HCT116 (cell line): ENCODE data around the gene KIAA2012. TPM values are rescaled to one million over a fixed set of nuclear protein-coding genes. Genes with fewer than 3 reads are reported as not detected.

Source experiments
- ATAC-seq: fragments of 200-7000 bp; cut with Tn5 transposase; 2 replicates; pipeline ENCODE4 v1.9.1; 2020; ENCODE audit warnings: mild to moderate bottlenecking, moderate library complexity
- BruUV-seq: library from RNA; stranded (reverse); fragments of 400-500 nt; replicated peaks from 2 replicates; lab custom pipeline; 2021; lab: Mats Ljungman, UMichigan
- CTCF ChIA-PET: fragments of 300-600 bp; sonication (Branson Sonifier 250); formaldehyde crosslinking; loops from one replicate; lab custom pipeline; 2021; ENCODE audit warnings: antibody characterized with exemption; lab: Charles Lee
- POLR2A ChIA-PET: fragments of 300-600, 350-600 bp; sonication (Branson Sonifier 250); formaldehyde crosslinking; loops from one replicate; lab custom pipeline; 2021; ENCODE audit warnings: antibody characterized with exemption; lab: Charles Lee
- RAD21 ChIA-PET, 2 experiments: fragments of 300-600 bp; sonication (Branson Sonifier 250); formaldehyde crosslinking; loops; one replicate each; lab custom pipeline; 2023; ENCODE audit warnings: low total read pairs in 2 of 2; ENCODE audit not compliant: uncharacterized antibody in 2 of 2, unreplicated experiment in 2 of 2, low non-redundant PET in 1 of 2; lab: Charles Lee
- DNase-seq: peaks from one replicate; pipeline ENCODE4 v3.0.0-alpha.2; 2010; ENCODE audit warnings: low read depth, low spot score
- H2AFZ ChIP-seq: fragments of 200-600 bp; shearing (Covaris generic), sonication (generic); 2 replicates; pipeline ENCODE4 v1.6.1; 2017; ENCODE audit warnings: low read depth, mixed run types, mixed read lengths, antibody characterized with exemption, low read length; ENCODE audit not compliant: poor library complexity, severe bottlenecking
- H3K27ac ChIP-seq: 2 replicates; pipeline ENCODE4 v1.5.1; 2012; ENCODE audit warnings: low read depth, low read length
- H3K27me3 ChIP-seq: fragments of 200-600 bp; sonication (generic); 2 replicates; pipeline ENCODE4 v1.6.1; 2016; ENCODE audit warnings: mixed run types, low read length, mixed read lengths; ENCODE audit not compliant: insufficient read depth
- H3K36me3 ChIP-seq, 2 experiments: fragments of 200-500 bp in 1 of 2; fragments of 200-600 bp in 1 of 2; sonication (Bioruptor generic) in 1 of 2; sonication (generic) in 1 of 2; 2 replicates each; pipeline versions ENCODE4 v1.5.1 to v1.6.1; 2014 to 2016; ENCODE audit warnings: low read length in 2 of 2, inconsistent platforms in 1 of 2, mixed read lengths in 1 of 2, mixed run types in 1 of 2; ENCODE audit not compliant: insufficient read depth in 2 of 2, control insufficient read depth in 1 of 2
- H3K4me1 ChIP-seq, 2 experiments: fragments of 200-600 bp in 1 of 2; sonication (generic) in 1 of 2; 2 replicates each; pipeline versions ENCODE4 v1.5.1 to v1.6.1; 2012 to 2017; ENCODE audit warnings: low read length in 2 of 2, inconsistent platforms in 1 of 2, mild to moderate bottlenecking in 1 of 2, mixed read lengths in 1 of 2, mixed run types in 1 of 2, moderate library complexity in 1 of 2; ENCODE audit not compliant: insufficient read depth in 2 of 2, control insufficient read depth in 1 of 2
- H3K4me2 ChIP-seq: fragments of 200-600 bp; sonication (generic); 2 replicates; pipeline ENCODE4 v1.6.1; 2017; ENCODE audit warnings: mixed run types, low read length, mixed read lengths
- H3K4me3 ChIP-seq, 2 experiments: fragments of 200-600 bp in 1 of 2; sonication (generic) in 1 of 2; replicated peaks in 1 of 2; 2 replicates each; pipeline ENCODE4 v1.5.1; 2011 to 2016; ENCODE audit warnings: low read length in 2 of 2, control low read depth in 1 of 2, low read depth in 1 of 2, mild to moderate bottlenecking in 1 of 2, mixed read lengths in 1 of 2, mixed run types in 1 of 2
- H3K79me2 ChIP-seq: fragments of 200-600 bp; sonication (generic); 2 replicates; pipeline ENCODE4 v1.6.1; 2017; ENCODE audit warnings: mild to moderate bottlenecking, mixed run types, low read length, moderate library complexity, mixed read lengths; ENCODE audit not compliant: insufficient read depth
- H3K9ac ChIP-seq: fragments of 200-600 bp; sonication (generic); 2 replicates; pipeline ENCODE4 v1.6.1; 2016; ENCODE audit warnings: low read length, mixed read lengths
- H3K9me2 ChIP-seq: fragments of 200-600 bp; sonication (generic), shearing (Covaris generic); 2 replicates; pipeline ENCODE4 v1.6.1; 2017; ENCODE audit warnings: mixed run types, mild to moderate bottlenecking, moderate library complexity; ENCODE audit not compliant: insufficient read depth
- H3K9me3 ChIP-seq, 2 experiments: fragments of 200-500 bp in 1 of 2; fragments of 200-600 bp in 1 of 2; sonication (Bioruptor generic) in 1 of 2; sonication (generic) in 1 of 2; 2 replicates each; pipeline ENCODE4 v1.6.1; 2014 to 2017; ENCODE audit warnings: low read length in 2 of 2, mixed read lengths in 2 of 2, inconsistent platforms in 1 of 2, low read depth in 1 of 2, mild to moderate bottlenecking in 1 of 2, mixed run types in 1 of 2, moderate library complexity in 1 of 2; ENCODE audit not compliant: control insufficient read depth in 1 of 2, insufficient read depth in 1 of 2
- H4K20me1 ChIP-seq: fragments of 200-600 bp; sonication (generic), shearing (Covaris generic); 2 replicates; pipeline ENCODE4 v1.6.1; 2017; ENCODE audit warnings: mixed run types, mild to moderate bottlenecking, moderate library complexity; ENCODE audit not compliant: insufficient read depth
- CBX3 ChIP-seq: IDR thresholded peaks from 2 replicates; pipeline ENCODE4 v1.6.1; 2012; ENCODE audit warnings: low read depth
- CTCF ChIP-seq, 3 experiments: fragments of 200-600 bp in 1 of 3; sonication (generic) in 1 of 3; IDR thresholded peaks in 2 of 3; conservative IDR thresholded peaks in 1 of 3; 2 replicates each; pipeline ENCODE4 v1.5.1; 2012 to 2017; ENCODE audit warnings: low read depth in 2 of 3, low read length in 2 of 3, antibody characterized with exemption in 1 of 3, borderline replicate concordance in 1 of 3, control low read depth in 1 of 3, mild to moderate bottlenecking in 1 of 3, mixed read lengths in 1 of 3, mixed run types in 1 of 3, moderate library complexity in 1 of 3; ENCODE audit not compliant: insufficient read depth in 1 of 3
- EGR1 ChIP-seq: IDR thresholded peaks from 2 replicates; pipeline ENCODE4 v1.6.1; 2012; ENCODE audit warnings: low read depth
- EZH2 ChIP-seq: fragments of 200-600 bp; sonication (generic); IDR thresholded peaks from 2 replicates; pipeline ENCODE4 v1.6.1; 2017; ENCODE audit warnings: antibody characterized with exemption, mixed run types
- FOSL1 ChIP-seq: IDR thresholded peaks from 2 replicates; pipeline ENCODE4 v1.6.1; 2012; ENCODE audit warnings: low read depth
- POLR2AphosphoS5 ChIP-seq: IDR thresholded peaks from 2 replicates; pipeline ENCODE4 v1.6.1; 2011; ENCODE audit warnings: mild to moderate bottlenecking, low read depth, low read length, moderate library complexity
- RAD21 ChIP-seq: IDR thresholded peaks from 2 replicates; pipeline ENCODE4 v1.6.1; 2012; ENCODE audit warnings: low read depth, mild to moderate bottlenecking
- REST ChIP-seq: IDR thresholded peaks from 2 replicates; pipeline ENCODE4 v1.6.1; 2012; ENCODE audit warnings: low read depth
- SIN3A ChIP-seq: IDR thresholded peaks from 2 replicates; pipeline ENCODE4 v1.6.1; 2012; ENCODE audit warnings: low read depth
- SP1 ChIP-seq: IDR thresholded peaks from 2 replicates; pipeline ENCODE4 v1.6.1; 2012; ENCODE audit warnings: low read depth
- TCF7L2 ChIP-seq: IDR thresholded peaks from 2 replicates; pipeline ENCODE4 v1.7.0; 2011; ENCODE audit warnings: borderline replicate concordance, inconsistent platforms; ENCODE audit not compliant: insufficient read depth, insufficient read length; ENCODE audit errors: extremely low read depth
- YY1 ChIP-seq: IDR thresholded peaks from 2 replicates; pipeline ENCODE4 v1.6.1; 2011; ENCODE audit warnings: low read length, low read depth, moderate library complexity, mild to moderate bottlenecking; ENCODE audit not compliant: insufficient replicate concordance; ENCODE audit errors: extremely low read depth
- ZFX ChIP-seq: fragments of 450-650 bp; IDR thresholded peaks from 2 replicates; pipeline ENCODE4 v1.6.1; 2017
- ZNF274 ChIP-seq: fragments of 200-500 bp; sonication (Bioruptor generic); IDR thresholded peaks from 2 replicates; pipeline ENCODE4 v1.6.1; 2014; ENCODE audit warnings: mild to moderate bottlenecking, low read depth, low read length, inconsistent platforms
- intact Hi-C: fragments of 100-400 bp; cut with micrococcal nuclease; formaldehyde crosslinking; loops from 2 replicates; pipeline ENCODE4 v1.10.0; 2022
- total RNA-seq: library from RNA; stranded (reverse); gene quantifications from one replicate; pipeline ENCODE4 v1.2.1, GENCODE V29; 2021; ENCODE audit not compliant: unreplicated experiment
- TF ChIP-seq, protein P1 (sequence below): IDR thresholded peaks from 2 replicates; pipeline ENCODE4 v1.6.1; 2012

Gene KIAA2012
- total RNA-seq, 1 experiment from 2014 or later: not detected

DNA sequence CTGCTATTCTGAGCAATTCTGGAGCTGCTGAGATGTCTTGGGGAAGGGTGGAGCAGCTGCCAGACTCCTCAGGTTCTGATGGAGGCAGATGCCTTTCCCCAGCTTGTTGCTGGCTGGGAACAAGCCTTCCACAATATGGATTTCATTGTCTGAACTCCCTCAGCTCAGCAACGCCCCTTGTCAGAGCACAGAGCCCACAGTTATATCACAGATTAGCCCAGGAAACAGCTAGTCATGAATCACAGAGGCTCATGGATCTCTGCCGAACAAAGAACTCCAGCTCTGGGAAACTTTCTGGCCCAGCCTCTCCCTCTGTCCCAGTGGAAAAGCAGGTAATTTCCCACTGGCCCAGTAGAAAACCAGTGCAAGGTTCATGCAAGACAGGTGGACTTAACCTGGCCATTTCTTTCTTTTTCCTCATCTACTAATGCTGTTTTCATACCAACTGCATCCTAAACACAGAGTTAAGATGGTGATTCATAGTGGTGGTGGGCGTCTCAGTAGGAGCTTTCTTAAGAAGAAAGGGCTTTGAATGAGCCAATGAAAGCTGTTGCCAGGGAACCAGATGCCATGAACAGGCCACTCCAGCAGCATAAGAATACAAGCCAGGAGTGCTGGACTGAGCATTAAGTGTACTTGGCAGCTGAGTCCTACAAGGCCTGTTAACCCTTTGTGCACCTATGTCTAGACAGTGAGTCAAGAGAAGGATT, 8.7 kb upstream of the KIAA2012 start:
- intact Hi-C loops: no loop called here
- no peaks in the 10 kb centered on the region for H3K36me3 ChIP-seq
- peak overlapping the region; percentile 24 for H3K4me2 ChIP-seq
- no peak overlapping the region for H3K4me3 ChIP-seq
- no peak overlapping the region for H3K27ac ChIP-seq
- ChIA-PET CTCF (interaction anchor here (0.5 to 1.3 kb wide), 2 partner anchors 8 to 968 kb away, joined by 3 to 5 read pairs; partner anchors contain the start of gene KIAA2012), POLR2A (no interaction called here), RAD21 (no interaction called here)
- no peaks in the 10 kb centered on the region for H4K20me1 ChIP-seq
- H3K79me2 ChIP-seq: no peaks in the 10 kb centered on the region
- H3K27me3 ChIP-seq: no peaks in the 10 kb centered on the region; the same call in 1 of the 2 replicates
- no peak for DNase-seq
- H3K9me2 ChIP-seq: no peaks in the 10 kb centered on the region
- no peak for TF ChIP-seq FOSL1
- TF ChIP-seq EGR1: peak; percentile 47; the same call in 1 of the 2 replicates
- peaks cover 0 to 11% of the 10 kb centered on the region in 2 experiments; a peak in 1 of 4 replicates for H3K4me1 ChIP-seq
- no peak overlapping the region for H3K9ac ChIP-seq
- ATAC-seq: peak; percentile 46
- BruUV-seq: no TSS peak
- no peak overlapping the region for H2AFZ ChIP-seq
- H3K9me3 ChIP-seq: no peaks in the 10 kb centered on the region

- H3K9me3 ChIP-seq: no peaks in the 10 kb centered on the region
- DNase-seq (no peak), ATAC-seq (no peak)
- H3K4me3 ChIP-seq: no peak overlapping the region
- peak overlapping the region; percentile 24 for H3K4me2 ChIP-seq
- H3K27me3 ChIP-seq: no peaks in the 10 kb centered on the region; the same call in 1 of the 2 replicates
- H3K36me3 ChIP-seq: no peaks in the 10 kb centered on the region
- CTCF ChIA-PET: no interaction called here
- intact Hi-C loops: no loop called here
- no peak overlapping the region for H3K9ac ChIP-seq
- no TSS peak for BruUV-seq
- H3K79me2 ChIP-seq: no peaks in the 10 kb centered on the region
- RAD21 ChIA-PET: no interaction called here
- no peaks in the 10 kb centered on the region for H3K9me2 ChIP-seq
- no peaks in the 10 kb centered on the region for H4K20me1 ChIP-seq
- peaks cover 0 to 11% of the 10 kb centered on the region in 2 experiments; a peak in 1 of 4 replicates for H3K4me1 ChIP-seq
- no peak overlapping the region for H3K27ac ChIP-seq
- H2AFZ ChIP-seq: no peak overlapping the region
- POLR2A ChIA-PET: no interaction called here
- TF ChIP-seq SIN3A (no peak), RAD21 (no peak), EZH2 (no peak), CTCF (IDR thresholded peaks at IDR 0.05 in 2 of 3, conservative IDR thresholded peaks at IDR 0.05 in 1 of 3; ENCODE audit: borderline replicate concordance in 1 of 3, insufficient read depth in 1 of 3, low read depth in 2 of 3, low read length in 2 of 3) (no peak), REST (no peak), SP1 (no peak), ZFX (no peak), POLR2AphosphoS5 (no peak), FOSL1 (no peak), YY1 (no peak), CBX3 (no peak), ZNF274 (no peak), TCF7L2 (no peak)
- TF ChIP-seq, protein P1, sequence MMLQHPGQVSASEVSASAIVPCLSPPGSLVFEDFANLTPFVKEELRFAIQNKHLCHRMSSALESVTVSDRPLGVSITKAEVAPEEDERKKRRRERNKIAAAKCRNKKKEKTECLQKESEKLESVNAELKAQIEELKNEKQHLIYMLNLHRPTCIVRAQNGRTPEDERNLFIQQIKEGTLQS: no peak
These were observed 8.2 kb upstream of the KIAA2012 start for GRCh38 chr2:202064881-202065230.
